AG09309 (cell line): ENCODE measurements around the gene RIC3.

Experiments used
- DNase-seq: peaks from one replicate; pipeline ENCODE4 v3.0.0-alpha.2; 2010; ENCODE audit warnings: low read depth
- H3K4me3 ChIP-seq: 2 replicates; pipeline ENCODE4 v1.5.1; 2011; ENCODE audit warnings: mild to moderate bottlenecking, low read depth, low read length, moderate library complexity; ENCODE audit not compliant: control insufficient read depth
- TF ChIP-seq, protein P1 (sequence below): IDR thresholded peaks from 2 replicates; pipeline ENCODE4 v1.5.1; 2011; ENCODE audit warnings: mild to moderate bottlenecking, low read depth, low read length, inconsistent platforms; ENCODE audit not compliant: insufficient read depth, control insufficient read depth; ENCODE audit errors: missing control alignments

The RIC3 gene

DNA sequence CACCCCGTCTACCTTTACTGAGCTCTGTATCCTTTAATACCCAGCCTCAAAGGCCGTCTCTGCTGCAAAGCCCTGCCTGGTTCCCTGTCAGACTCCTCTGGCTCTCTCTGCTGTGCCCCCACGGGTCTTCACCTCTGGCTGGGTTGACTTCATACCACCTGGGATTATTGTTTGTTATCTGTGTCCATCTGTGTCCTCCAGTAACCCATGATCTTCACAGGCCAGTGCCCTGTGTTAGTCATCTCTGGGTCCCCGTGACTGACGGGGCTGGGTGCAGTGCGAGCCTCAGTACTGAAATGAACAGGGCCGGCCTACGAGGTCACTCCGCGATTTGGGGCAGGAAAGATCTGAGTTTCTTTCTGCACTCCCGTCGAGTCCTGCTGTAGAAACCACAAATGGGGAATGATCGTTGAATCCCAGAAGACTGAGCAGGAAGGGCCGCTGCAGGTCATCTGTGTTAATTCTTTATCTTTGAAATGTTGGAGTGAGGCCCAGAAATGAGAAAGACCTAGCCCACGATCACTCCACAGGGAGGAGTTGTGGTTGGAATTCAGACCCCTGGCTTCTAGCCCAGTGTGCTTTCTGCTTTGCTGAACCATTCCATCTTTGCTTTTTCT, 100.1 kb downstream of the RIC3 start:
- no peak overlapping the region for H3K4me3 ChIP-seq
- DNase-seq: no peak
- TF ChIP-seq, protein P1, sequence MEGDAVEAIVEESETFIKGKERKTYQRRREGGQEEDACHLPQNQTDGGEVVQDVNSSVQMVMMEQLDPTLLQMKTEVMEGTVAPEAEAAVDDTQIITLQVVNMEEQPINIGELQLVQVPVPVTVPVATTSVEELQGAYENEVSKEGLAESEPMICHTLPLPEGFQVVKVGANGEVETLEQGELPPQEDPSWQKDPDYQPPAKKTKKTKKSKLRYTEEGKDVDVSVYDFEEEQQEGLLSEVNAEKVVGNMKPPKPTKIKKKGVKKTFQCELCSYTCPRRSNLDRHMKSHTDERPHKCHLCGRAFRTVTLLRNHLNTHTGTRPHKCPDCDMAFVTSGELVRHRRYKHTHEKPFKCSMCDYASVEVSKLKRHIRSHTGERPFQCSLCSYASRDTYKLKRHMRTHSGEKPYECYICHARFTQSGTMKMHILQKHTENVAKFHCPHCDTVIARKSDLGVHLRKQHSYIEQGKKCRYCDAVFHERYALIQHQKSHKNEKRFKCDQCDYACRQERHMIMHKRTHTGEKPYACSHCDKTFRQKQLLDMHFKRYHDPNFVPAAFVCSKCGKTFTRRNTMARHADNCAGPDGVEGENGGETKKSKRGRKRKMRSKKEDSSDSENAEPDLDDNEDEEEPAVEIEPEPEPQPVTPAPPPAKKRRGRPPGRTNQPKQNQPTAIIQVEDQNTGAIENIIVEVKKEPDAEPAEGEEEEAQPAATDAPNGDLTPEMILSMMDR: no peak

DNA sequence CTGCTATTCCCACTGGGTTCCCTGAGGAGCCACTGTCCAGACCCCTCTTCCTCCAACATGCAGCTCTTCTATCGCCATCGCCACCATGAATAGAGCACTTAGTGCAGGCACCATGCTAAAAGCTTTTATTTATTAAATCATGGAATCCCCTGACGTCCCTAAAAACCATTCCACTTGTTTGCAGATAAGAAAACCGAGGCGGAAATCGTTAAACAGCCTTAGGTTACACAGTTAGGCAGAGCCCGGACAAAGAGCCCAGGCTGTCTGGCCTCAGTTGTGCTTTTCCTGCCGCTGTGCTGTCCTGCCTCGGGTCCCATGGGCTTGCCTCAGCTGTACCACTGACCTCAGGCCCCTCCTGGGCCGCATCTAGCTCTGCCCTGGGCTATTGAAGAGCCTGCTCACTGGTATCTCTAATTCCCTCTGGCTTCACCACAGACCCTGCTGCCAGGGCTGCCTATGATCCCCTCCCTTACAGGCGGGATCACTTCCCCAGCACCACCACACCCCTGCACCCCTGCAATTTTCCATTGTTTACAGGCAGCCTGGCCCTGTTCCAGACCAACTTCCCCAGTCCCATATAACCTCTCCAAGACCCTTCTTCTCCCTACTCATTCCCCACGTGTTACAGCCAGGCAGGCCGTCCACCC, 100.8 kb downstream of the RIC3 start:
- no peak for DNase-seq
- no peak overlapping the region for H3K4me3 ChIP-seq
- TF ChIP-seq, protein P1: no peak

DNA sequence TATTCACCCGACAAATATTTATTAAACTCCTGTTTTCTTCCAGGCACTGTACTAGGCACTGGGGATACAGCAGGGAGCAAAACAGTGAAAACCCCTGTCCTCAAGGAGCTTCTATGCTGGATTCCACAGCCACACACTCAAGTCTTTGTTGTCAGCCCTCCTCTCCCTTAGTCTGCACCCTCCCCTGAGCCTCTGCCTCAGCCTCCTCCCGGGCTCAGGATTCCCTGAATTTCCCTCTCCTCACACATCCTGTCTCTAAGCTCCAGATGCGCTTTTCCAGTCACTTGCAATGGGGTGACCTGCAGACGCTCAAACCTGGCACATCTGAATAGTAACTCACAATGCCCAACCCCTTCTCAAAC, 101.3 kb downstream of the RIC3 start:
- no peak overlapping the region for H3K4me3 ChIP-seq
- TF ChIP-seq, protein P1: no peak
- DNase-seq: no peak

DNA sequence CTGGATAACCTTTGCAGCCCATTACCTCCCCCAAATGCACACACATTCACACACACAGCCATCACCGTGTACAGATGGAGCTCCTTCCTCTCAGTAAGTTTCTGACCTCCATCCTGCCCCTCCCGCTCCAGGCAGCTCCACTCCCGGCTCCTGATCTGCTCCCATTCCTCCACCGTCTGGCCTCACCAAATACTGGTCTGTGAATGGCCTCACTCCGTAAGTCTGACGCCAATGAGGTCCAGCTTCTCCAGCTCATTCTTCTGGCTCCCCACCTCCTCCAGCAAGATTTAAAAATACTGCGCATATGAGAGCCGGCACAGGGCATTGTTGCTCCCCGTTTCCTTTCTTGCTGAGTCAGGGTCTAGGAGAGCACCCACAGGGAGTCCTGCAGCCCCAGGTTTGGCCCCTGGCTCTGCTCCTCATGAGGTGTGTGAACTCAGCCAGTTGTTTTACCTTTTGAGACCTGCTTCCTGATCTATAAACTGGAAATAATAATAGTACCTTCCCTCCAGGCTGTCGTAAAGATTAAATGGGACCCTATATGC, 101.8 kb downstream of the RIC3 start:
- H3K4me3 ChIP-seq: no peak overlapping the region
- TF ChIP-seq, protein P1: no peak
- DNase-seq: no peak

DNA sequence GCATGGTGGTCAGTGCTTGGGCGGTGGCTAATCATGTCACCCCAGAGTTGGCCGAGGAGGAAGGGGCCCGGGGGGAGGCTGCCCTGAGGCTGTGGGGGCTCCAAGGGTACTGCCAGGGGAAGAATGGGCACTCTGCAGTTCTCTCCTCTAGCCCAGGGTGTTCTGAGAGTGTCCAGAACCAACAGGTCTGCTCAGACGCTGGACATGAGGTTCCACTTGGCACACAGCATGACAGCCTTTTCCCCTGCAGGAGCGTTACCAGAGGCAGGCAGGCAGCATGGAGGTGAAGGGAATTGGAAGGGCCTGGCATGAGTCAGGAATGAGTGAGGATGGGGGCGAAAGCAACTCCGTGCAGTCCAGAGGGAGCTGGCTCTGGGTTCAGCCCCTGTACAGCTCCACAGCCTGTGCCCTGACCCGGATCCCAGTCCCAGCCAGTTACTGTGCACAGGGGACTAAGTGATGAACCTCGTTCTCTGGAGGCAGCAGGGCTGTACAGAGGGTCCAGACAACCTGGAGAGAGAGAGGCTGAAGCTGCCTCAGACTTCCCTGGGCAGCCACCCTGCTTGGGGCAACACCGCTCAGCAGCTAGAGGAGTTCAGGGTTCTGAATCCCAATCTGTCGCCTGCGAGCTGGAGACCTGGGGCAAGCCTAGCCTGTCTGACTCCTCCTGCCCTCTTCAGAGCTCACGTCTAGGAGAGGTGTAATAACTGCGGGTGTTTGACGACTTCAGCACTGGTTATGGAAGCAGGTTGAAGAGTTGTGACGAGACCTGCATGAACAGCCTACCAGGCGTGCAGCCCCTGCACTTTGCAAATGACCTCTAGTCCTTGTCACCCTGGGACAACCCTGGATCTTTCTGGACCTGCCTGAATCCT, 102.6 kb downstream of the RIC3 start:
- TF ChIP-seq, protein P1: no peak
- H3K4me3 ChIP-seq: no peak overlapping the region
- no peak for DNase-seq

DNA sequence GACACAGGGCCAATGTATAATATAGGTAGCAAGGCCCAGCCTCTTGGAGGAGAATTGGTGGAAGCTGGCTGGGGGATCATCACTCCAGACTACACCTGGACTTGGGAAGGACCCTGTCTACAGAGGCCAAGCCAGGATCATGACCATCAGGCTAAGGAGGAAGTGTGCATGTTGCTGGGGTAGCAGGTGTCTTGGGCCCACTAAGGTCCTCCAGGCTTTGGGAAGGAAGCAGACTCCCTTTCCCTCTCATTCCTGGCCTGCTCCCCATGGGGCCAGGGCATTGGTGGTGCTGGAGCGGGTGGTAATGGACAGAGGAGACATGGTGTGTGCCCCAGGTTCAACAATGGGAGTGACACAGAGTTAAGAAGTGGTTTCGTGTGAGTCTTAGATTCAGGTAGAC, 103.8 kb downstream of the RIC3 start:
- H3K4me3 ChIP-seq: no peak overlapping the region
- DNase-seq: no peak
- TF ChIP-seq, protein P1: no peak
